ENCODE data around the gene OPA1. TPM values are rescaled to one million over a fixed set of nuclear protein-coding genes. Genes with fewer than 3 reads are reported as not detected.

OPA1 gene
- total RNA-seq, 6 donors from 2014 or later: 31.1 to 48.8 (median 42.5) TPM

GRCh38 chr3:193585530-193585929 lies 7.5 kb upstream of the OPA1 start:
- no peak for DNase-seq
- Histone ChIP-seq H3K4me1 (no peaks in the 10 kb centered on the region), H3K9me3 (no peaks in the 10 kb centered on the region), H3K27ac (no peak overlapping the region), H3K36me3 (no peaks in the 10 kb centered on the region), H3K27me3 (no peaks in the 10 kb centered on the region), H3K4me3 (no peak overlapping the region)
- TF ChIP-seq POLR2AphosphoS5 (IDR thresholded peaks at IDR 0.05) (no peak), EP300 (IDR thresholded peaks at IDR 0.05) (no peak), POLR2A (IDR thresholded peaks at IDR 0.05) (no peak), CTCF (IDR thresholded peaks at IDR 0.05) (no peak)
- ATAC-seq (ENCODE audit: low FRiP score in 2 of 2): no peak
- WGBS, 2 donors: 83% methylated on average over 9 of the region's 9 CpGs

- H3K27me3 ChIP-seq: no peaks in the 10 kb centered on the region
- no peak for DNase-seq
- H3K9me3 ChIP-seq: no peaks in the 10 kb centered on the region
- no peaks in the 10 kb centered on the region for H3K4me1 ChIP-seq
- TF ChIP-seq POLR2A (IDR thresholded peaks at IDR 0.05) (no peak), EP300 (IDR thresholded peaks at IDR 0.05) (no peak), POLR2AphosphoS5 (IDR thresholded peaks at IDR 0.05) (no peak), CTCF (IDR thresholded peaks at IDR 0.05) (no peak)
- no peak for ATAC-seq (ENCODE audit: low FRiP score in 2 of 2)
- H3K4me3 ChIP-seq: no peak overlapping the region
- no peaks in the 10 kb centered on the region for H3K36me3 ChIP-seq
- H3K27ac ChIP-seq: no peak overlapping the region
These were observed 6.5 kb upstream of the OPA1 start for GRCh38 chr3:193586526-193586925.

- no peak for DNase-seq
- Histone ChIP-seq H3K27ac (no peak overlapping the region), H3K9me3 (no peaks in the 10 kb centered on the region), H3K36me3 (no peaks in the 10 kb centered on the region), H3K27me3 (no peaks in the 10 kb centered on the region), H3K4me1 (peaks cover 8 to 13% (median 9%) of the 10 kb centered on the region in 4 donors), H3K4me3 (no peak overlapping the region)
- 10 to 25% methylated on average over 1 of the region's 1 CpG for WGBS, 2 donors
- ATAC-seq (ENCODE audit: low FRiP score in 2 of 2): no peak
- no peak for TF ChIP-seq CTCF (IDR thresholded peaks at IDR 0.05)
- TF ChIP-seq EP300 (IDR thresholded peaks at IDR 0.05): no peak
- TF ChIP-seq POLR2A (IDR thresholded peaks at IDR 0.05): no peak
- TF ChIP-seq POLR2AphosphoS5 (IDR thresholded peaks at IDR 0.05): no peak
These were observed 3.9 kb upstream of the OPA1 start for GRCh38 chr3:193589129-193589528.

- Histone ChIP-seq H3K27me3 (no peaks in the 10 kb centered on the region), H3K36me3 (no peaks in the 10 kb centered on the region), H3K4me3 (no peak overlapping the region), H3K27ac (no peak overlapping the region), H3K9me3 (no peaks in the 10 kb centered on the region), H3K4me1 (peaks cover 13 to 17% (median 14%) of the 10 kb centered on the region in 4 donors)
- no peak for ATAC-seq (ENCODE audit: low FRiP score in 2 of 2)
- no peak for TF ChIP-seq EP300 (IDR thresholded peaks at IDR 0.05)
- no peak for TF ChIP-seq POLR2A (IDR thresholded peaks at IDR 0.05)
- no peak for TF ChIP-seq CTCF (IDR thresholded peaks at IDR 0.05)
- no peak for TF ChIP-seq POLR2AphosphoS5 (IDR thresholded peaks at IDR 0.05)
- no peak for DNase-seq
- 41 to 56% methylated on average over 1 of the region's 1 CpG for WGBS, 2 donors
These were observed 3.4 kb upstream of the OPA1 start for GRCh38 chr3:193589616-193590015.

GRCh38 chr3:193590088-193590856 lies 2.7 kb upstream of the OPA1 start:
- H3K36me3 ChIP-seq: no peaks in the 10 kb centered on the region
- H3K4me1 ChIP-seq: peaks cover 19 to 24% (median 19%) of the 10 kb centered on the region in 4 donors
- DNase-seq (peak in 1 of 2 donors; percentile 45), ATAC-seq (ENCODE audit: low FRiP score in 2 of 2) (no peak)
- H3K4me3 ChIP-seq: no peak overlapping the region
- 78 to 79% methylated on average over 6 of the region's 6 CpGs for WGBS, 2 donors
- no peak for TF ChIP-seq POLR2AphosphoS5 (IDR thresholded peaks at IDR 0.05)
- no peak for TF ChIP-seq POLR2A (IDR thresholded peaks at IDR 0.05)
- no peak for TF ChIP-seq EP300 (IDR thresholded peaks at IDR 0.05)
- H3K27me3 ChIP-seq: no peaks in the 10 kb centered on the region
- H3K27ac ChIP-seq: no peak overlapping the region
- H3K9me3 ChIP-seq: no peaks in the 10 kb centered on the region
